Keratinocyte (primary cell): ENCODE data around the gene EID2B.

Experiments used
- EZH2 ChIP-seq: IDR thresholded peaks from one replicate; pipeline ENCODE4 v1.6.1; 2012; ENCODE audit warnings: inconsistent platforms, mild to moderate bottlenecking, low read length, moderate library complexity
- TF ChIP-seq, protein P1 (sequence below), 3 experiments: IDR thresholded peaks in 1 of 3; conservative IDR thresholded peaks in 1 of 3; optimal IDR thresholded peaks in 1 of 3; 2 replicates in 2 of 3; 3 replicates in 1 of 3; pipeline versions ENCODE3 to v1.5.1; 2011; ENCODE audit warnings: low read length in 3 of 3, mild to moderate bottlenecking in 3 of 3, moderate library complexity in 2 of 3, control low read depth in 1 of 3, inconsistent platforms in 1 of 3; ENCODE audit not compliant: insufficient read depth in 2 of 3; ENCODE audit errors: extremely low read depth in 1 of 3

DNA sequence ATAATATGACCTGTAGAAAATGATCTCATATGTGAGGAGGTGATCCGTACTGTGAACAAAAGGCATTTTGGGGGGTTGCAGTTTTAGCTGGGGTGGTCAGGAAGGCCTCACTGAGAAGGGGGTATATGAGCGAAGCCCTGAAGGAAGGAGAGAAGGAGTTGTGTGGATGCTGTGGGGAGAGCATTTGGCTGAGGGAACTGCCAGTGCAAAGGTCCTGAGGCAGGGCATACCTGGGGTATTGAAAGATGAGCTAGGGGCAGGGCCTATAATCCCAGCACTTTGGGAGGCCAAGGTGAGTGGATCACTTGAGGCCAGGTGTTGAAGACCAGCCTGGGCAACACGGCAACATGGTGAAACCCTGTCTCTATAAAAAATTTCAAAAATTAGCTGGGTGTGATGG is 15.2 kb downstream of the EID2B start:
- TF ChIP-seq, protein P1, sequence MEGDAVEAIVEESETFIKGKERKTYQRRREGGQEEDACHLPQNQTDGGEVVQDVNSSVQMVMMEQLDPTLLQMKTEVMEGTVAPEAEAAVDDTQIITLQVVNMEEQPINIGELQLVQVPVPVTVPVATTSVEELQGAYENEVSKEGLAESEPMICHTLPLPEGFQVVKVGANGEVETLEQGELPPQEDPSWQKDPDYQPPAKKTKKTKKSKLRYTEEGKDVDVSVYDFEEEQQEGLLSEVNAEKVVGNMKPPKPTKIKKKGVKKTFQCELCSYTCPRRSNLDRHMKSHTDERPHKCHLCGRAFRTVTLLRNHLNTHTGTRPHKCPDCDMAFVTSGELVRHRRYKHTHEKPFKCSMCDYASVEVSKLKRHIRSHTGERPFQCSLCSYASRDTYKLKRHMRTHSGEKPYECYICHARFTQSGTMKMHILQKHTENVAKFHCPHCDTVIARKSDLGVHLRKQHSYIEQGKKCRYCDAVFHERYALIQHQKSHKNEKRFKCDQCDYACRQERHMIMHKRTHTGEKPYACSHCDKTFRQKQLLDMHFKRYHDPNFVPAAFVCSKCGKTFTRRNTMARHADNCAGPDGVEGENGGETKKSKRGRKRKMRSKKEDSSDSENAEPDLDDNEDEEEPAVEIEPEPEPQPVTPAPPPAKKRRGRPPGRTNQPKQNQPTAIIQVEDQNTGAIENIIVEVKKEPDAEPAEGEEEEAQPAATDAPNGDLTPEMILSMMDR (optimal IDR thresholded peaks at IDR 0.05 in 1 of 3, IDR thresholded peaks at IDR 0.05 in 1 of 3, conservative IDR thresholded peaks at IDR 0.05 in 1 of 3; ENCODE audit: extremely low read depth in 1 of 3, insufficient read depth in 2 of 3, low read length in 3 of 3): no peak
- TF ChIP-seq EZH2: no peak
